GM06990 (cell line): ENCODE results near the gene OSBPL8.

Experiments used
- DNase-seq: peaks from one replicate; pipeline ENCODE4 v3.0.0-alpha.2; 2011; ENCODE audit not compliant: insufficient read length; ENCODE audit errors: extremely low read depth
- H3K27me3 ChIP-seq: replicated peaks from 2 replicates; pipeline ENCODE4 v1.6.0; 2011; ENCODE audit warnings: low read length; ENCODE audit not compliant: control insufficient read depth, insufficient read depth
- H3K36me3 ChIP-seq: 2 replicates; pipeline ENCODE4 v1.5.1; 2011; ENCODE audit warnings: low read length; ENCODE audit not compliant: control insufficient read depth, insufficient read depth
- H3K4me3 ChIP-seq: replicated peaks from 2 replicates; pipeline ENCODE4 v1.5.1; 2011; ENCODE audit warnings: low read depth, mild to moderate bottlenecking, control low read depth, low read length
- CTCF ChIP-seq: IDR thresholded peaks from 2 replicates; pipeline ENCODE4 v1.5.1; 2011; ENCODE audit warnings: low read length, control low read depth, mild to moderate bottlenecking, inconsistent platforms; ENCODE audit not compliant: insufficient read depth, poor library complexity, severe bottlenecking

The OSBPL8 gene

GRCh38 chr12:76303989-76304460 lies 255.5 kb downstream of the OSBPL8 start:
- H3K4me3 ChIP-seq, result no peak overlapping the region
- no peaks in the 10 kb centered on the region for H3K36me3 ChIP-seq
- no peaks in the 10 kb centered on the region for H3K27me3 ChIP-seq
- no peak for TF ChIP-seq CTCF
- no peak for DNase-seq

GRCh38 chr12:76303365-76303764 lies 256.2 kb downstream of the OSBPL8 start:
- Histone ChIP-seq H3K27me3 (no peaks in the 10 kb centered on the region), H3K36me3 (no peaks in the 10 kb centered on the region), H3K4me3 (no peak overlapping the region)
- no peak for DNase-seq
- TF ChIP-seq CTCF, result no peak
